Gastrocnemius medialis (tissue), 4 donors: Measurements from ENCODE around the gene CFAP299. TPM values are rescaled to one million over a fixed set of nuclear protein-coding genes. Genes with fewer than 3 reads are reported as not detected.

Source experiments
- ATAC-seq, 2 donors: fragments of 150-250 bp; one replicate each; pipeline ENCODE4 v1.9.1; 2016
- DNase-seq, 2 donors: peaks; one replicate each; pipeline ENCODE4 v3.0.0-alpha.2; 2019
- H3K27ac ChIP-seq, 4 donors: fragments of 200-600 bp; sonication (generic); 1 replicate in 1 of 4; 2 replicates in 3 of 4; pipeline ENCODE4 v1.5.1; 2016 to 2018; ENCODE audit warnings: mild to moderate bottlenecking in 2 of 4, moderate library complexity in 1 of 4
- H3K27me3 ChIP-seq, 3 donors: fragments of 200-600 bp; sonication (generic) in 2 of 3; 1 replicate in 1 of 3; 2 replicates in 2 of 3; pipeline versions ENCODE4 v1.5.1 to v1.6.0; 2016 to 2019; ENCODE audit warnings: mild to moderate bottlenecking in 1 of 3, moderate library complexity in 1 of 3
- H3K36me3 ChIP-seq, 2 donors: fragments of 200-600 bp; sonication (generic) in 1 of 2; one replicate each; pipeline ENCODE4 v1.5.1; 2017 to 2018
- H3K4me1 ChIP-seq, 2 donors: fragments of 200-600 bp; sonication (generic) in 1 of 2; one replicate each; pipeline ENCODE4 v1.5.1; 2016 to 2017; ENCODE audit warnings: mild to moderate bottlenecking in 2 of 2
- H3K4me3 ChIP-seq, 4 donors: fragments of 200-600 bp; sonication (generic) in 3 of 4; 1 replicate in 1 of 4; 2 replicates in 3 of 4; pipeline ENCODE4 v1.5.1; 2016 to 2019; ENCODE audit warnings: mild to moderate bottlenecking in 2 of 4
- H3K9me3 ChIP-seq, 3 donors: fragments of 200-600 bp; sonication (generic) in 2 of 3; 1 replicate in 1 of 3; 2 replicates in 2 of 3; pipeline ENCODE4 v1.5.1; 2016 to 2019
- CTCF ChIP-seq, 5 experiments: fragments of 450-650 bp in 3 of 5; fragments of 200-600 bp in 2 of 5; sonication (generic) in 2 of 5; IDR thresholded peaks in 4 of 5; conservative IDR thresholded peaks in 1 of 5; 1 replicate in 4 of 5; 2 replicates in 1 of 5; pipeline ENCODE4 v1.5.1; 2016 to 2019; ENCODE audit warnings: antibody characterized with exemption in 5 of 5, mild to moderate bottlenecking in 3 of 5, moderate library complexity in 3 of 5
- POLR2A ChIP-seq, 2 donors: fragments of 450-650 bp; IDR thresholded peaks; one replicate each; pipeline ENCODE4 v1.6.1; 2017; ENCODE audit warnings: antibody characterized with exemption in 2 of 2, mild to moderate bottlenecking in 2 of 2, moderate library complexity in 2 of 2
- in situ Hi-C, 4 donors: fragments of 200-750 bp; cut with MboI; loops; one replicate each; pipeline versions ENCODE4 v1.15.0 to v1.8.0; 2017; ENCODE audit warnings: low sequenced_read_pairs in 4 of 4
- intact Hi-C: fragments of 100-400 bp; cut with DNase I; formaldehyde crosslinking; loops from one replicate; pipeline ENCODE4 v1.15.1; 2023; ENCODE audit warnings: low total_unique reads
- total RNA-seq, 4 donors: library from RNA; depleted of rRNA; stranded (reverse); fragments of >200 nt; gene quantifications; one replicate each; pipeline versions ENCODE4 v1.1.0 to v1.2.3, GENCODE V29; 2016

CFAP299 gene
- total RNA-seq, 4 donors from 2014 or later: not detected

GRCh38 chr4:80963051-80963450 is 627.5 kb downstream of the CFAP299 start:
- TF ChIP-seq CTCF (IDR thresholded peaks at IDR 0.05 in 4 of 5, conservative IDR thresholded peaks at IDR 0.05 in 1 of 5) (no peak), POLR2A (IDR thresholded peaks at IDR 0.05) (no peak)
- Histone ChIP-seq H3K27me3 (no peaks in the 10 kb centered on the region), H3K4me3 (no peak overlapping the region), H3K9me3 (no peaks in the 10 kb centered on the region), H3K4me1 (no peaks in the 10 kb centered on the region), H3K36me3 (no peaks in the 10 kb centered on the region), H3K27ac (no peak overlapping the region)
- ATAC-seq (no peak), DNase-seq (no peak)
- in situ Hi-C loops (no loop called here), intact Hi-C loops (no loop called here)

DNA sequence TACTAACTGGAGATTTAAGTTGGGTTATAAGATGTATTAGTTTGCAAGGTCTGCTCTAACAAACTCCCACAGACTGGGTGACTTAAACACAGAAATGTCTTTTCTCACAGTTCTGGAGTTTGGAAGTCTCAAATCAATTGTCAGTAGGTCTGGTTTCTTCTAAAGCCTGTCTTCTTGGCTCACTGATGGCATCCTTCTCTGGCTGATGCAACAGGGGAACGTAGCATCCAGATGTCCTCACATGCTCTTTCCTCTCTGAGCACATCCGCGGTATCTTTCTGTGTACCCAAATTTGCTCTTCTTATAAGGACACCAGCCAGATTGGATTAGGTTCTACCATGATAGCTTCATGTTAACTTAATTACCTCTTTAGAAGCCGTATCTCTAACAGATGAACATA is 631.8 kb downstream of the CFAP299 start:
- Histone ChIP-seq H3K9me3 (no peaks in the 10 kb centered on the region), H3K36me3 (no peaks in the 10 kb centered on the region), H3K27ac (no peak overlapping the region), H3K27me3 (no peaks in the 10 kb centered on the region), H3K4me1 (no peaks in the 10 kb centered on the region), H3K4me3 (no peak overlapping the region)
- in situ Hi-C loops: no loop called here
- DNase-seq (no peak), ATAC-seq (no peak)
- intact Hi-C loops: no loop called here
- TF ChIP-seq CTCF (IDR thresholded peaks at IDR 0.05 in 4 of 5, conservative IDR thresholded peaks at IDR 0.05 in 1 of 5) (no peak), POLR2A (IDR thresholded peaks at IDR 0.05) (no peak)

DNA sequence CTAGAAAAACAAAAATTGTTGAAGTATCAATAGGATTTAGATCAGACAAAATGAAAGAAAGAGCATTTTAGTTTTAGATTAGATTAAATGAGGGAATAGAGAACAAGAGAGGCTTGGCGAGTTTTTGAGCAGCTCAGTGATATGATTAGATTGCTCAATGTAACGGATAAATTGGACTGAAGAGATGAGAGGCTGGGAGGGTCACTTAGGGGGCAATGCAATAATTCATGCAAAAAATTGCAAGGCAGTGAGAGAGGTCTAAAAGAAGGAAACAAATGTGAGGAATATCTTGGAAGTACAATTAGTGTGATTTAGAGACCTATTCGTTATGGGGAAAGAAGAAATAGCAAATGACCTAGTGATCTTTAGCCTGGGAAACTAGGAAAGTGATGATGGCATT is 644.7 kb downstream of the CFAP299 start:
- Histone ChIP-seq H3K27me3 (no peaks in the 10 kb centered on the region), H3K9me3 (no peaks in the 10 kb centered on the region), H3K4me3 (no peak overlapping the region), H3K27ac (no peak overlapping the region), H3K4me1 (no peaks in the 10 kb centered on the region), H3K36me3 (no peaks in the 10 kb centered on the region)
- TF ChIP-seq CTCF (IDR thresholded peaks at IDR 0.05 in 4 of 5, conservative IDR thresholded peaks at IDR 0.05 in 1 of 5) (no peak), POLR2A (IDR thresholded peaks at IDR 0.05) (no peak)
- intact Hi-C loops (no loop called here), in situ Hi-C loops (loop anchor here in 2 of 4 donors (25.0 kb wide), 1 partner anchor 618 kb away; no protein-coding TSS in a partner anchor)
- ATAC-seq: no peak
- no peak for DNase-seq

GRCh38 chr4:80986011-80986410 is 650.5 kb downstream of the CFAP299 start:
- in situ Hi-C loops: loop anchor here in 2 of 4 donors (25.0 kb wide), 1 partner anchor 624 kb away; no protein-coding TSS in a partner anchor
- Histone ChIP-seq H3K27me3 (no peaks in the 10 kb centered on the region), H3K4me3 (no peak overlapping the region), H3K9me3 (no peaks in the 10 kb centered on the region), H3K4me1 (no peaks in the 10 kb centered on the region), H3K27ac (no peak overlapping the region), H3K36me3 (no peaks in the 10 kb centered on the region)
- DNase-seq (no peak), ATAC-seq (no peak)
- no peak for TF ChIP-seq CTCF (IDR thresholded peaks at IDR 0.05 in 4 of 5, conservative IDR thresholded peaks at IDR 0.05 in 1 of 5)
- no peak for TF ChIP-seq POLR2A (IDR thresholded peaks at IDR 0.05)
- intact Hi-C loops: no loop called here
